ENCODE data around the gene MTCL1. TPM values are rescaled to one million over a fixed set of nuclear protein-coding genes. Genes with fewer than 3 reads are reported as not detected.
A peak's percentile ranks its signal among the peaks of the same experiment; 100 is the strongest.
"Not testable (repeated sequence)": the region's sequence is repeated elsewhere in the genome, so short reads cannot be mapped to it uniquely, and the experiment has no call there.

The MTCL1 gene
- total RNA-seq, 4 donors from 2014 or later = 12.3 to 35.9 (median 26.1) TPM

- 38 to 57% methylated on average over 5 to 7 of the region's 7 CpGs for WGBS, 2 donors (ENCODE audit: low coverage in 1 of 2)
- Histone ChIP-seq H3K4me1 (peaks cover 2 to 22% (median 10%) of the 10 kb centered on the region in 4 donors), H3K27ac (peak overlapping the region in 1 of 4 donors; percentile 14), H3K4me3 (no peak overlapping the region), H3K27me3 (peaks cover 48% of the 10 kb centered on the region), H3K36me3 (no peaks in the 10 kb centered on the region), H3K9me3 (no peaks in the 10 kb centered on the region)
- DNase-seq = no peak
- in situ Hi-C loops (cut with MboI; ENCODE audit: low pct_ligation_motif_present in 1 of 4, low pct_unique_long_range_greater_than_20kb in 1 of 4, low sequenced_read_pairs in 3 of 4) (no loop called here), intact Hi-C loops (cut with DNase I; ENCODE audit: low total_unique reads) (no loop called here)
- TF ChIP-seq CTCF (IDR thresholded peaks at IDR 0.05) (no peak), POLR2AphosphoS5 (IDR thresholded peaks at IDR 0.05) (no peak), EP300 (IDR thresholded peaks at IDR 0.05; ENCODE audit: low read depth) (no peak), POLR2A (IDR thresholded peaks at IDR 0.05) (no peak)
Measured at GRCh38 chr18:8757396-8757997, 52.1 kb downstream of the MTCL1 start.

DNA sequence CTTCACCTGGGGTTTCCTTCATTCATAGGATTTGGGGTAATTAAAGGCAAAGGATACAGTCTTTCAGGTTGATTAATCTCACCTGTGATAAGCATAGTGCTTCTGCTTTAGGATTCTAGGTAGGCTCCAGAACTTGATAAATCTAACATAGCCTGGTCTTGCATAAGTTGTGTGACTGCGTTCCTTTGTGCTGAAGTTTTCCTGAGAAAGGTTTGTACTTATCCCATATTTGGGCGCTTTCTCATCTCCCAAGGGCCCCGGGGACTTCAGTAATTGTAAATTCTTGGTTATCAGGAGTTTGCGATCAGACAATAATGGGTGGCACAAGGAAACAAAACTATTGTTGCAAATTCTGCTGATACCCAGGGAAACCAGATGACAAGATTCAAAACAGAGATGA is 53.1 kb downstream of the MTCL1 start:
- WGBS, 2 donors (ENCODE audit: low coverage in 1 of 2) = 67% methylated on average over 1 to 4 of the region's 4 CpGs
- Histone ChIP-seq H3K9me3 (no peaks in the 10 kb centered on the region), H3K27ac (no peak overlapping the region), H3K4me3 (no peak overlapping the region), H3K27me3 (peaks cover 46% of the 10 kb centered on the region), H3K4me1 (peaks cover 2 to 22% (median 10%) of the 10 kb centered on the region in 4 donors), H3K36me3 (no peaks in the 10 kb centered on the region)
- TF ChIP-seq POLR2A (IDR thresholded peaks at IDR 0.05) (no peak), CTCF (IDR thresholded peaks at IDR 0.05) (no peak), POLR2AphosphoS5 (IDR thresholded peaks at IDR 0.05) (no peak), EP300 (IDR thresholded peaks at IDR 0.05; ENCODE audit: low read depth) (no peak)
- no peak for DNase-seq
- in situ Hi-C loops (cut with MboI; ENCODE audit: low pct_ligation_motif_present in 1 of 4, low pct_unique_long_range_greater_than_20kb in 1 of 4, low sequenced_read_pairs in 3 of 4) = no loop called here
- intact Hi-C loops (cut with DNase I; ENCODE audit: low total_unique reads) = no loop called here

GRCh38 chr18:8760984-8761383 is 55.6 kb downstream of the MTCL1 start:
- H3K4me3 ChIP-seq = no peak overlapping the region
- H3K36me3 ChIP-seq = no peaks in the 10 kb centered on the region
- DNase-seq = no peak
- H3K27me3 ChIP-seq = peaks cover 32% of the 10 kb centered on the region
- in situ Hi-C loops (cut with MboI; ENCODE audit: low pct_ligation_motif_present in 1 of 4, low pct_unique_long_range_greater_than_20kb in 1 of 4, low sequenced_read_pairs in 3 of 4) = no loop called here
- no peak for TF ChIP-seq CTCF (IDR thresholded peaks at IDR 0.05)
- no peak for TF ChIP-seq EP300 (IDR thresholded peaks at IDR 0.05; ENCODE audit: low read depth)
- TF ChIP-seq POLR2A (IDR thresholded peaks at IDR 0.05) = no peak
- peak in 1 of 3 donors; percentile 17 for TF ChIP-seq POLR2AphosphoS5 (IDR thresholded peaks at IDR 0.05)
- H3K4me1 ChIP-seq = peaks cover 5 to 19% (median 12%) of the 10 kb centered on the region in 4 donors
- peak overlapping the region in 3 of 4 donors; percentile 20 to 69 (median 50) for H3K27ac ChIP-seq
- WGBS, 2 donors (ENCODE audit: low coverage in 1 of 2) = 36 to 73% methylated on average over 2 of the region's 2 CpGs
- H3K9me3 ChIP-seq = no peaks in the 10 kb centered on the region
- intact Hi-C loops (cut with DNase I; ENCODE audit: low total_unique reads) = no loop called here

DNA sequence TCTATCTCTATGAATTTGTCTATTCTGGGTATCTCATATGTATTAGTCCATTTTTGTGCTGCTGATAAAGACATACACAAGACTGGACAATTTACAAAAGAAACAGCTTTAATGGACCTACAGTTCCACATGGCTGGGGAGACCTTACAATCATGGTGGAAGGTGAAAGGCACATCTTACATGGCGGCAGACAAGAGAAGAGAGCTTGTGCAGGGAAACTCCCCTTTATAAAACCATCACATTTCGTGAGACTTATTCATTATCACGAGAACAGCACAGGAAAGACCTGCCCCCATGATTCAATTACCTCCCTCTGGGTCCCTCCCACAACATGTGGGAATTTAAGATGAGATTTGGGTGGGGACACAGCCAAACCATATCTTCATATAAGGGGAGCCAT is 56.2 kb downstream of the MTCL1 start:
- in situ Hi-C loops (cut with MboI; ENCODE audit: low pct_ligation_motif_present in 1 of 4, low pct_unique_long_range_greater_than_20kb in 1 of 4, low sequenced_read_pairs in 3 of 4); H3K4me3 ChIP-seq: not testable (repeated sequence)
- 82 to 100% methylated on average over 3 of the region's 3 CpGs for WGBS, 2 donors (ENCODE audit: low coverage in 1 of 2)

DNA sequence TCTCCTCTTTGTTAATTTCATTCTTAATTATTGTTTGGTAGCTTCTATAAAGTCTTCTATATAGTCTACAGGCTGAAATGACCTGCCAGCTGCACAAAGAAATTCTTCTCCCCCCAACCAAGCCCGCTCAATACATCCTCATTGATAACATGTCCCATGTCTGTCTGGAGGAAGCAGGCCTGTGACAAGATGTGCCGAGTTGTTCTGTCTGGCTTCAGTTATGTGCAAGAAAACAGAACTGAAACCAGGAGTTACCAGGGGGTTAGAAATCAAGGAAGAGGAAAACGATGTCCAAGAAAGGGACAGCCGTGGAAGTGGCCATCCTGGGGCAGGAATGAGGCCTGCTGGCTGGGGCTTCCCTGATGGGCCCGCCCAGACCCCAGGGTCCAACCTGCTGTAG is 57.6 kb downstream of the MTCL1 start:
- H3K36me3 ChIP-seq = no peaks in the 10 kb centered on the region
- H3K4me1 ChIP-seq = peaks cover 0 to 14% (median 6%) of the 10 kb centered on the region in 4 donors
- no peak overlapping the region for H3K4me3 ChIP-seq
- H3K9me3 ChIP-seq = no peaks in the 10 kb centered on the region
- TF ChIP-seq POLR2A (IDR thresholded peaks at IDR 0.05) (no peak), EP300 (IDR thresholded peaks at IDR 0.05; ENCODE audit: low read depth) (no peak), POLR2AphosphoS5 (IDR thresholded peaks at IDR 0.05) (no peak), CTCF (IDR thresholded peaks at IDR 0.05) (no peak)
- H3K27me3 ChIP-seq = peaks cover 26% of the 10 kb centered on the region
- DNase-seq = no peak
- intact Hi-C loops (cut with DNase I; ENCODE audit: low total_unique reads) = no loop called here
- WGBS, 2 donors (ENCODE audit: low coverage in 1 of 2) = 83 to 100% methylated on average over 1 to 5 of the region's 5 CpGs
- H3K27ac ChIP-seq = peak overlapping the region; percentile 4 to 69 (median 37)
- in situ Hi-C loops (cut with MboI; ENCODE audit: low pct_ligation_motif_present in 1 of 4, low pct_unique_long_range_greater_than_20kb in 1 of 4, low sequenced_read_pairs in 3 of 4) = no loop called here

More for the DNA sequence above, 56.2 kb downstream of the MTCL1 start:
- peak overlapping the region in 3 of 4 donors; percentile 20 to 69 (median 50) for H3K27ac ChIP-seq
- H3K36me3 ChIP-seq; DNase-seq; intact Hi-C loops (cut with DNase I; ENCODE audit: low total_unique reads); H3K9me3 ChIP-seq: not testable (repeated sequence)
- peaks cover 5 to 20% (median 13%) of the 10 kb centered on the region in 4 donors for H3K4me1 ChIP-seq
- H3K27me3 ChIP-seq = peaks cover 31% of the 10 kb centered on the region
